ENCODE data around the gene BLTP3B.

DNA sequence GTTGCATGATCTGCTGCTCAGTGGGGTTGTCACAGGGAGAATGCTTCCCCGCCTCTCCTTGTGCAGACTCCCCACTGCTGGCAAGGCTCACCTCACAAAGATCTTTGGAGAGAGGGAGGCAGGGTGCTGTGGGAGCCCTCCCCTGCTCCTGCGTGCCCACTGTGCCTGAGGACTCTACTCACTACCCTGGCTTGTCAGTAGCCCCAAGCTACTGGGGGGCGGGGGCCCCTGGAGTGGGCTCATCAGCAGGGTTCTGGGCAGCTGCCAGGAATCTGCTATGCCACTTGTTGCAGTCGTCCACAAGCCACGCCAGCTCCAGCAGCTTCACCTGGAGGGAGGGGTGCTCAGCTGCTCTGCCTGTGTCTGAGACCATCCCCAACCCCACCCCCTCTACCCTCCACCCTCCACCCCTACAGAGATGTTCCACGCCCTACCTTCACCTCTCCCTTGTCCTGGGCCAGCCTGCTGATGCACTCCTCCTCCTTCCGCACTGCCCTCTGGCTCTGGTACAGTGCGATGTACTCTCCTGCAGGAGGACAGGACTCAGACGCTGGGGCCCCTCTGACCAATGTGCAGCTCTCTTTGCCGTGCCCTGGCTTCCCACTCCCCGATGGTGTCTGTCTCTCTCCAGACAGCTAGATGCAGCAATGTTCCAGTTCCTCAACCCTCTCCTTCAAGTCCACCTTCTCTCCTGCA, 14.2 kb upstream of the BLTP3B start:
- TF ChIP-seq MXI1 (IDR thresholded peaks at IDR 0.05; ENCODE audit: low read depth, low read length) (no peak), USF2 (IDR thresholded peaks at IDR 0.05; ENCODE audit: borderline replicate concordance, low read depth, low read length) (no peak), POLR2AphosphoS5 (IDR thresholded peaks at IDR 0.05; ENCODE audit: low read depth, low read length) (no peak), TEAD4 (IDR thresholded peaks at IDR 0.05; ENCODE audit: borderline replicate concordance, insufficient read depth) (no peak)
- TF ChIP-seq, protein P1, sequence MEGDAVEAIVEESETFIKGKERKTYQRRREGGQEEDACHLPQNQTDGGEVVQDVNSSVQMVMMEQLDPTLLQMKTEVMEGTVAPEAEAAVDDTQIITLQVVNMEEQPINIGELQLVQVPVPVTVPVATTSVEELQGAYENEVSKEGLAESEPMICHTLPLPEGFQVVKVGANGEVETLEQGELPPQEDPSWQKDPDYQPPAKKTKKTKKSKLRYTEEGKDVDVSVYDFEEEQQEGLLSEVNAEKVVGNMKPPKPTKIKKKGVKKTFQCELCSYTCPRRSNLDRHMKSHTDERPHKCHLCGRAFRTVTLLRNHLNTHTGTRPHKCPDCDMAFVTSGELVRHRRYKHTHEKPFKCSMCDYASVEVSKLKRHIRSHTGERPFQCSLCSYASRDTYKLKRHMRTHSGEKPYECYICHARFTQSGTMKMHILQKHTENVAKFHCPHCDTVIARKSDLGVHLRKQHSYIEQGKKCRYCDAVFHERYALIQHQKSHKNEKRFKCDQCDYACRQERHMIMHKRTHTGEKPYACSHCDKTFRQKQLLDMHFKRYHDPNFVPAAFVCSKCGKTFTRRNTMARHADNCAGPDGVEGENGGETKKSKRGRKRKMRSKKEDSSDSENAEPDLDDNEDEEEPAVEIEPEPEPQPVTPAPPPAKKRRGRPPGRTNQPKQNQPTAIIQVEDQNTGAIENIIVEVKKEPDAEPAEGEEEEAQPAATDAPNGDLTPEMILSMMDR (IDR thresholded peaks at IDR 0.05) = no peak

Data from SK-N-SH (cell line).